ENCODE data around the gene POU2AF3. TPM values are rescaled to one million over a fixed set of nuclear protein-coding genes. Genes with fewer than 3 reads are reported as not detected.

POU2AF3 gene
- total RNA-seq, 1 donor from 2014 or later = 0.58 TPM

DNA sequence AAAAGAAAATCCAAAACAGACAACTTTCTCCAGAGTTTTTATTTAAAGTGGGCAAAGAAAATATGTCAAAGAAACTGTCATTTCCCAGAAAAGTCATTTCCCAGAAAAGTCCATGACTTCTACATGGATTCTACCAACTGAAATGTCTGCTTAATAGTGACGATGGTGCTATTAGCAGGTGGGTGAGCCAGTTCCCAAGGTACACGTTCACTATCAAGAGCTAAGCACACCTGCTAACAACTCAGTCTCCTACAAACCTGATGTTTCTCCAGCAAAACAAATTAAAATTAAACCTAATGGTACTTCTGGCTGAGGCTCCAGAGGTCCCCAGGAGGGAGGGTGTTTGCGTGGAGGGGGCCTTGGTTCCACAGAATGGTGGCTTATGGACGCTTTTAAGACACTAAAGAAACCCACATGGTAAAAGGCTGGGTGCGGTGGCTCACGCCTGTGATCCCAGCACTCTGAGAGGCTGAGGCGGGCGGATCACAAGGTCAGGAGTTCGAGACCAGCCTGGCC lies 53.9 kb downstream of the POU2AF3 start:
- no peak for DNase-seq (ENCODE audit: low spot score)

DNA sequence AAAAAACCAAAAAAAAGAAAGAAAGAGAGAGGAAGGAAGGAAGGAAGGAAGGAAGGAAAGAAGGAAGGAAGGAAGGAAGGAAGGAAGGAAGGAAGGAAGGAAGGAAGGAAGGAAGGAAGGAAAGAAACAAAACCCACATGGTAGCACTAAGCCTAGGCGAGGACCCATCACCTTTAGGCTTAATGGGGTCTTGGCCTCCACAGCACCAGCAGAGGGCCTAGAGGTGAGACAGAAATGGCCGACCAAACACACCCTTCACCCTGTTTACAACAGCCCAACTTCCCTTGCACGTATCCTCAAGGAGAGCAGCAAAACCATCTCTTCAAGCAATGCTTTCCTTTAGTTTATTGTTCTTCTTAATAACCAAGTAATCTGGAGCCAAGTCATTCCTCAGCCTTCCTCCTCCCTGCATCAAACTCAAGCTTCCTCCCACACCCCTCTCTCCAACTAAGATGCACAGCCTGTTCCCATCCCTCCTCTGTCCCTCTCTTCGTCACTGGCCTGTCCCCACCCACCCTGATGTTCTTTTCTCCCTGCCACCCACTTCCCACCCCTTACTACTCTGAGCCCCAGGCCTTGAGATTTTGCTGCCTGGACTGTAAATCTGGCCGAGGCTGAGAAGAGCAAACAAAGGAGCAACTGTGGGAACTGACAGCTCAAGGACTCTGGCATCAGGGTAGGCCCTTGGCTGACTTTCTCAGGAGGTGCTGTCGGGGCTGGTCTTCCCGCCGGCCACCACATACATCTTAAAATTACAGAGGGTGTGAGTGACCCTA lies 54.8 kb downstream of the POU2AF3 start:
- DNase-seq (ENCODE audit: low spot score) = no peak

DNA sequence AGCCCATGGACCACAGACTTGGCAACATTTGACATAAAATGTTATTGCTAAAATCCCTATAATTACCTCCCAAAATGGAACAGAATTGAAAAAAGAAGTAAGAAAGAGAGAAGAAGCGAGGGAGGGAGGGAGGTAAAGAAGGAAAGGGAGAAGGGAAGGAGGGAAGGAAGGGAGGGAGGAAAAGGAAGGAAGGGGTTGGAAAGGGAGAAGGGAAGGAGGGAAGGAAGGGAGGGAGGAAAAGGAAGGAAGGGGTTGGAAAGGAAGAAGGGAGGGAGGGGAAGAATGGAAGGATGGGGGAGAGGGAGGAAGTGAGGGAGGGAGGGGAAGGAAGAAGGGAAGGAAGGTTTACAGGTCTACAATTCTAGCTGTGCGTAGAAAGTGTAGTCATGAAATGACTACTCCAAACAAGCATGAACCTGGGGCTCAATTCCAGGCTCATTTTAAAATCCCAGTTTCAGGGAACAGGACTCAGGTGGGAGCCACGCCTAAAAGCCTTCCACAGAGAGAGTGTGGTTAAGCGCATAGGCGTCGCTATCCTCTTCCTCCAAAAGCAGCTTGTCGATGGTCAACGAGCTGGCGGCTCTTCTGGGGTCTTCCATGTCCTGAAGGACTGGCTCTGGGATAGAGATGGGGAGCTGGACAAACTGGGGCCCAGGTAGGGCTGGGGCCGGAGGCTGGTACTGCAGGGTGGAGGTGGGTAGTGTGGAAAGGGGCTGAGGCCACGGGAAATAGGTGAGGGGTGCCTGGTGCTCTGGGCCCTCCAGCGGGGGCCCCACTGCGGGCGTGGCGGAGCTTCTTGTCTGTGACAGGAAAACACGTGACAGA lies 55.6 kb downstream of the POU2AF3 start:
- no peak for DNase-seq (ENCODE audit: low spot score)

DNA sequence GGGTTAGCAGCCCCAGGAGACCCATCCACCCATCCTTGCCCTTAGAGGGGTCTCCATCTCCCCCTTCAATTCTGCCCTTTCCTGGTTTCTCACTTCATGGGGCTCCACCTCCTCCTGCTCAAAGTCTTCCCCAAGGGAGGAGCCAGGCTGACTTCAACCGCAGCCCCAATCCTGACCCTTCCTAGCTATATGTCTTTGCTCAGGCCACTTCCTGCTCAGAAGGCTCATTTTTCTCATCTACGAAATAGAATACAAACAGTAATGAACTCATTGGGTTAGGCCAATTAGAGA lies 56.2 kb downstream of the POU2AF3 start:
- no peak for DNase-seq (ENCODE audit: low spot score)

DNA sequence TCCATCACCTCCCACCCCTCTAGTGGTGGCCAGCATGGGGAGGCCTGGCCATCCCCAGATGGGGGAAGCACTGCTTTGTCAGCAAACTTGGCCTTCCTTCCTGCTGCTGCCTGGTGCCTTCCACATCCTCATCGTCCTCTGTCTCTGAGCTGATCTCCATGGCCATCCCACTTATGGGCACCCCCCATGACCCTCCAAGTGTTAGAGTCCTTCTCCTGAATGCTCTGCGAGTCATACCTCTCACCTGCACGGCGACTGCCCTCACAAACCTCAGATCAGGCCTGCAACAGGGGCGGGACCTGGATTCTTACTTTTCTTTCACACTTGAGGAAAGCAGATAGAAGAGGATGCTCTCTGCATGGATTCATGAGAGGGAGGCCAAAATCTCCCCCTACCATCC lies 56.8 kb downstream of the POU2AF3 start:
- DNase-seq (ENCODE audit: low spot score) = no peak

DNA sequence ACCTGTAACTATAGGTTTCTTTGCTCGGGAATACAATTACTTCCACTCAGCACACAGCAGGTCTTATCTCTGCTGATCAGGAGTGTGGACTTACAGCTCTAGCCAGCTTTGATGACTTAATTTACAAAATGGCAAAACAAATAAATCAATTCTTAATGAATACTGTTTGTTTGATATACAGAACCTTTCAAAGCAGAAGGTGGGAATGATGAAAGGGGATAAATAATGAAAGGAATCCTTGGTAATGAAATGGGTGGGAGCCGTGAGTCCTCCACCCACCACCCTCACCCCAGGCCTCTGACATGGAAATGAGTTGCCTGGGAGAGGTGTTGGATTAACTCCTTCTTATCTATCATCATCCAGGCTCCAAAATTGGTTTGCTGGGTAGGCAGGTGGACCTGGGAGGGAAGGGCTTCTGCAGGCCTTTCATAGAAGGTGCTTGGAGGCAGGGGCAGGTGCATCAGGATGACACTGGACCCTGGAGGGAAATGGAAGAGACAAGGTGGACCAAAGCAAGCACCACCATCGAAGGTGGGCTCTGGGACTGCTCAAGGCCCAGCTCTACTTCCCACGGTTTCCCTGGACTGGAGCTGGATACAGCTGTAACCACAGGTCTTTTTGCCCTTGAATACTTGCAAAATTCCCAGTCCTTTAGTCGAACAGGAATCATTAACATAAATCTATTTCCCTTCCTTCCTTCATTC lies 57.8 kb downstream of the POU2AF3 start:
- no peak for DNase-seq (ENCODE audit: low spot score)

DNA sequence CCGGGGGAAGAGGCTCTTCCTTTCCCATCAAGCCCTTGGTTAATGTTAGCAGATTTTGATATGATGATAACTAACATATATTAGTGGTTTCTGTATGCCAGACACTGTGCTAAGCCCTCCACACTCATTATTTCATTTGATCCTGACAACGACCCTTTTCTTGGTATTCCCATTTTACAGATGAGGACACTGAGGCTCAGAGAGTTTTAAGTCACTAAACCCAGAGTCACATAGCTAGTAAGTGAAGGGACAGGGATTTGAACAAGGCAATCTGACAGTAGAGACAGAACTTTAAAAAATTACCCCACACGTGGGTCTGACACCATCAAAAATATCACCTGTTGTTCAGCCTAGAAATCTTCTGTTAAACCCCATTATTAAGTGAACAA lies 58.3 kb downstream of the POU2AF3 start:
- no peak for DNase-seq (ENCODE audit: low spot score)

DNA sequence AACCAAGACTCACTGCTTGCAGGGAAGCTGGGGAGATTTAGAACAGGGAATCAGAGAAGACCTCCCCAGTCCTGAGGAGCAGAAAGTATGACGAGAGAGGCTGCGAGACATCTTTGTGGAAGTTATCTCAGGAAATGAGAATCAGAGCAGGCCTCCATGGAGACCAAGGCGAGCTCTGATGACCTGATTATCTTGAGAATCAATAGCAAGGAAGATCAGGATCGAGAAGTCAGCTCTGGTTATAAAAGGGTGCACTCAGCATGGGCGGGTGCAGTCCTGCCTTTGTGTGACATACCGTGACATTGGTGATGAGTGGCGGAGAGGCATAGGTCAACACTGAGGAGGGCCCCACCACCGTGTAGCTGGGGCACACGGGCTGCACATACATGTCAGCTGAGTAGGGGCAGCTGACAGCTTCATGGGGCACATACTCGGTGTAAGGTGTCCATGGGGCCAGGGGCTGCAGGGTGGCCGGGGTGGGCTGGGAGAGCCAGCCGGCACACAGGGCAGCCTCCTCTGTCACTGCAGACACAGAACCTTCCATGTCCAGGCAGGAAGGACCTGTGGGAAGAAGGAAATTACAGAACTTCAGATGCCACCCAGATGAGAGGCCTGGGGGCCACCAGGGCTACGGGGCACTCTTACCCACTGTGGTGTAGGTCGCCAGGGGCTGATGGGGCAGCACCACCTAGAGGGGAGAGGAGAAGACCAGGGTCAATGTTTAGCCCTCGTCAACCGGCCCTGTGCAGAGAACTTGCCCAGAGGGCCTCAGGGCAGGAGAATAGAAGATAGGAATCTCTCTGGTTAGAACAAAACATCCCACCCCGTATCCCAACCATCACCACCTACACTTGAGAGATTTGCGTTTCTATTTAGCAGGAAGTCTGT lies 59.0 kb downstream of the POU2AF3 start:
- DNase-seq (ENCODE audit: low spot score) = no peak

Small RNA genes lying within 50 kb of the gene (microRNA-seq; reads per million reads assigned to microRNA genes)
- not detected for gene MIR4491 (ENCODE audit: borderline number of aligned reads)

Other genes with a start within 250 kb of the POU2AF3 start
- not detected for gene POU2AF2, start 52.8 kb upstream of the POU2AF3 start, total RNA-seq
- gene POU2AF1, start 80.7 kb downstream of the POU2AF3 start, total RNA-seq = 0.10 TPM
- gene BTG4, start 213.8 kb downstream of the POU2AF3 start, total RNA-seq = not detected
- not detected for gene HOATZ, start 216.2 kb downstream of the POU2AF3 start, total RNA-seq
- gene LAYN, start 242.2 kb downstream of the POU2AF3 start, total RNA-seq = 7.1 TPM

All from mesenteric fat pad (tissue), 1 donor.